Peyer's patch (tissue), 4 donors: Measurements from ENCODE around the gene TAS2R38.

Experiments
- CTCF ChIP-seq, 6 experiments: fragments of 450-650 bp in 4 of 6; fragments of 200-600 bp in 2 of 6; sonication (generic) in 1 of 6; IDR thresholded peaks; one replicate each; pipeline ENCODE4 v1.5.1; 2017 to 2019; ENCODE audit warnings: antibody characterized with exemption in 6 of 6, mild to moderate bottlenecking in 3 of 6, moderate library complexity in 1 of 6
- POLR2A ChIP-seq, 2 donors: fragments of 450-650 bp; IDR thresholded peaks; one replicate each; pipeline ENCODE4 v1.5.1; 2017; ENCODE audit warnings: antibody characterized with exemption in 2 of 2, mild to moderate bottlenecking in 2 of 2, moderate library complexity in 2 of 2

DNA sequence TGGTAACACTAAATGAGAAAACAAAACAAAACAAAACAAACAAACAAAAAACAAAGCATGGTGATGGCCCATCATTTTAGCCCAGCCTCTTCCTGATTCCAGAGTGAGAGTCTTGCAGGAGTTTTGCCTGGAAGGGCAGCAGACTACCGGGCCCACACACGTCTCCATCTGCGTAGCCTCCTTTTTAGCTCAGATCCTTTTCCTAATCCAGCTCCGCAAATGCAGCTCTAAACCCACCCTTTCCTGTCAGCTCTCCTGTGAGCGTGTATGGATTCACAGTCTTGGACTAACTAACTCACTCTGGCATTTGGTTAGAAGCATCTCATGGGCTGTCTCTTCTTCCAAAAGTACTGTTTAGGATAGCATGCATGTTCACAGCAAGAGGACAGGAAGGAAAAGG, 43.4 kb downstream of the TAS2R38 start:
- TF ChIP-seq POLR2A (IDR thresholded peaks at IDR 0.05) (no peak), CTCF (IDR thresholded peaks at IDR 0.05) (no peak)
